Endothelial cell of hepatic sinusoid (primary cell): ENCODE measurements around the gene ZDHHC16.
"Not testable (repeated sequence)": the region's sequence is repeated elsewhere in the genome, so short reads cannot be mapped to it uniquely, and the experiment has no call there.

Experiments
- in situ Hi-C: cut with HindIII; loops from 2 replicates; pipeline ENCODE4 v1.10.0; 2017; ENCODE audit warnings: low sequenced_read_pairs

Gene ZDHHC16

GRCh38 chr10:97445722-97446639 lies at the start of gene ZDHHC16, which contains the start of gene EXOSC1:
TSS of gene ZDHHC16 (plus strand) at chr10:97446175. CDS start at chr10:97451676, 5,501 bp downstream.
TSS of gene EXOSC1 (minus strand) at chr10:97446006. CDS start at chr10:97445985, 21 bp downstream.
- in situ Hi-C loops: loop anchor here (5.0 kb wide), 1 partner anchor 51 kb away; the partner anchor contains the start of genes MMS19 and UBTD1

- in situ Hi-C loops: no loop called here
Observed at GRCh38 chr10:97399843-97400545, 46.0 kb upstream of the ZDHHC16 start.

- in situ Hi-C loops: no loop called here
Observed at GRCh38 chr10:97400665-97401454, 45.1 kb upstream of the ZDHHC16 start, which contains the start of gene RRP12. TSS of gene RRP12 (minus strand) at chr10:97401340. CDS start at chr10:97401231, 109 bp downstream.

GRCh38 chr10:97401455-97401919 lies 44.5 kb upstream of the ZDHHC16 start:
- in situ Hi-C loops: no loop called here

GRCh38 chr10:97404044-97404443 lies 41.9 kb upstream of the ZDHHC16 start:
- in situ Hi-C loops: no loop called here

GRCh38 chr10:97406064-97406463 lies 39.9 kb upstream of the ZDHHC16 start:
- in situ Hi-C loops: no loop called here

- in situ Hi-C loops: not testable (repeated sequence)
Observed at GRCh38 chr10:97406483-97406882, 39.5 kb upstream of the ZDHHC16 start.

- in situ Hi-C loops: no loop called here
Observed at GRCh38 chr10:97407211-97407951, 38.6 kb upstream of the ZDHHC16 start.

- in situ Hi-C loops: no loop called here
Observed at GRCh38 chr10:97407952-97408248, 38.1 kb upstream of the ZDHHC16 start.

- in situ Hi-C loops: no loop called here
Observed at GRCh38 chr10:97408496-97408992, 37.4 kb upstream of the ZDHHC16 start.

GRCh38 chr10:97411406-97411805 lies 34.6 kb upstream of the ZDHHC16 start:
- in situ Hi-C loops: no loop called here

- in situ Hi-C loops: no loop called here
Observed at GRCh38 chr10:97412891-97413304, 33.1 kb upstream of the ZDHHC16 start.

- in situ Hi-C loops: no loop called here
Observed at GRCh38 chr10:97416565-97416964, 29.4 kb upstream of the ZDHHC16 start.

GRCh38 chr10:97423757-97424098 lies 22.2 kb upstream of the ZDHHC16 start:
- in situ Hi-C loops: not testable (repeated sequence)

- in situ Hi-C loops: no loop called here
Observed at GRCh38 chr10:97425964-97426775, 19.8 kb upstream of the ZDHHC16 start, which contains the start of gene PGAM1. TSS of gene PGAM1 (plus strand) at chr10:97426191. CDS start at chr10:97426308, 117 bp downstream.

GRCh38 chr10:97426776-97427570 lies 19.0 kb upstream of the ZDHHC16 start:
- in situ Hi-C loops: no loop called here

- in situ Hi-C loops: no loop called here
Observed at GRCh38 chr10:97427571-97428179, 18.3 kb upstream of the ZDHHC16 start.

GRCh38 chr10:97428572-97428981 lies 17.4 kb upstream of the ZDHHC16 start:
- in situ Hi-C loops: no loop called here
